Stimulated activated CD8-positive, alpha-beta memory T cell treated with anti-CD3 and anti-CD28 coated beads, Interleukin-4, amount 100 ng/mL, for 24 hours (primary cell): ENCODE data around the gene OIP5.
A peak's percentile ranks its signal among the peaks of the same experiment; 100 is the strongest.
"Not testable (repeated sequence)": the region's sequence is repeated elsewhere in the genome, so short reads cannot be mapped to it uniquely, and the experiment has no call there.

ENCODE experiments used
- DNase-seq: peaks from one replicate; pipeline ENCODE4 v3.0.0-alpha.2; 2020; ENCODE audit warnings: low read depth

Gene OIP5

GRCh38 chr15:41301587-41301986 lies 30.8 kb downstream of the OIP5 start:
- no peak for DNase-seq

GRCh38 chr15:41301139-41301538 lies 31.3 kb downstream of the OIP5 start:
- DNase-seq: not testable (repeated sequence)

GRCh38 chr15:41292521-41292920 lies 39.9 kb downstream of the OIP5 start:
- DNase-seq: no peak

- DNase-seq: no peak
These were observed 41.2 kb downstream of the OIP5 start for GRCh38 chr15:41291065-41291631.

- DNase-seq: no peak
These were observed 42.4 kb downstream of the OIP5 start for GRCh38 chr15:41289953-41290352.

DNA sequence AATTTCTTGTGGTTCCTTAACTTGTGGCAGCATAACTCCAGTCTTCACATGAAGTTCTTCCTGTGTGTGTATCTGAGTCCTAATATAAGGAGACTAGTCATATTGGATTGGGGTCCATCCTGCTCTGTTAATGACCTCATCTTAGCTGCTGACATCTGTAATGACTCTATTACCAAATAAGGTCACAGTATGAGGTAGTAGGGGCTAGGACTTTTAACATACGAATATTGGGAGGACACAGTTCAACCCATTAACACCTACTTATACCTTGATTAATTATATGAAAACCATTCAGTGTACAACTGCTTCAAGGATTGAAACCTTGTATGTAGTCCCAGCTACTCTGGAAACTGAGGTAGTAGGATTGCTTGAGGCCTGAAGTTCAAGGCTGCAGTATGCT lies 43.9 kb downstream of the OIP5 start:
- DNase-seq: no peak

GRCh38 chr15:41286665-41287333 lies 45.6 kb downstream of the OIP5 start:
- DNase-seq: no peak

DNA sequence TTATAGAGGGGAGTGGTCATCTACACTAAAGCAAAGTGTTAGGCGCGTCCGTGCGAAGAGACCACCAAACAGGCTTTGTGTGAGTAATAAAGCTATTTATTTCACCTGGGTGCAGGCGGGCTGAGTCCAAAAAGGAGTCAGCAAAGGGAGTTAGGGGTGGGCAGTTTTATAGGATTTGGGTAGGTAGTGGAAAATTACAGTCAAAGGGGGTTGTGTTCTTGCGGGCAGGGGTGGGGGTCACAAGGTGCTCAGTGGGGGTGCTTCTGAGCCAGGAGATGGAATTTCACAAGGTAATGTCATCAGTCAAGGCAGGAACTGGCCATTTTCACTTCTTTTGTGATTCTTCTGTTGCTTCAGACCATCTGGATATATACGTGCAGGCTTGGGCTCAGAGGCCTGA lies 47.1 kb downstream of the OIP5 start:
- no peak for DNase-seq

DNA sequence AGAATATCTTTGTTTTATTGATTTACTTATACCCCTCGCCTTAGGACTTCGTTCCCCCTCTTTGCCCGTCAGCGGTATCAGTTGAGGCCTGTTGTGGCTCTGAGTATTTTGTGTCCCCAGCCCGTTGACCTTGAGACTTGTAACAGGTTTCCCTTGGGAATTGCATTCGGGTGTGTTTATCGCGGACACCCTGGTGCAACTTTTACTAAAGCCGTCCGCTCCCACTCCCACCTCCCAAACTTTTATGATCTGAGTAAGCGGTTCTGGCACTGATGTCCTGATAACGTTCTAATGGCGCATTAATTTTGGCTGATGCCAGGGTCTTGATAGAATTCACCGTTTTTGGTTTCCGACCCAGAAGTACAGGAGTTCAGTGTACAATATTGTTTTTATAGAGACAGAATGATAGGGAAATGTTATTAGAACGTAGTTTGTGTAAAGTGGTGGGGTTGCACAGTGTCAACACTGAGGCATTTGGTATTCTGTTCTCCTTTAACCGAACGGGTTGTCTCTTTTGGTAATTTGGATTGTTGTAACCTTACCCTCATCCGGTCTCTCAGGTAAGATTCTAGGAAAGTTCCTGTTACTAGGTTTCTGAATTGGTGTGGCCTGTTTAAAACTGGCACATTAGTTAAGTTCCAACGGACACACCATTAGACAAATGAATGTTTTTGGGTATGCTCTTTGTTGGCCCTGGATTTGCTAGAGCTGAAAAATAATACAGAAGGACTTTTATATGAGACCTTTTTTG lies 47.8 kb downstream of the OIP5 start:
- no peak for DNase-seq

- peak; percentile 97 for DNase-seq
These were observed 48.6 kb downstream of the OIP5 start for GRCh38 chr15:41283653-41284426.

DNA sequence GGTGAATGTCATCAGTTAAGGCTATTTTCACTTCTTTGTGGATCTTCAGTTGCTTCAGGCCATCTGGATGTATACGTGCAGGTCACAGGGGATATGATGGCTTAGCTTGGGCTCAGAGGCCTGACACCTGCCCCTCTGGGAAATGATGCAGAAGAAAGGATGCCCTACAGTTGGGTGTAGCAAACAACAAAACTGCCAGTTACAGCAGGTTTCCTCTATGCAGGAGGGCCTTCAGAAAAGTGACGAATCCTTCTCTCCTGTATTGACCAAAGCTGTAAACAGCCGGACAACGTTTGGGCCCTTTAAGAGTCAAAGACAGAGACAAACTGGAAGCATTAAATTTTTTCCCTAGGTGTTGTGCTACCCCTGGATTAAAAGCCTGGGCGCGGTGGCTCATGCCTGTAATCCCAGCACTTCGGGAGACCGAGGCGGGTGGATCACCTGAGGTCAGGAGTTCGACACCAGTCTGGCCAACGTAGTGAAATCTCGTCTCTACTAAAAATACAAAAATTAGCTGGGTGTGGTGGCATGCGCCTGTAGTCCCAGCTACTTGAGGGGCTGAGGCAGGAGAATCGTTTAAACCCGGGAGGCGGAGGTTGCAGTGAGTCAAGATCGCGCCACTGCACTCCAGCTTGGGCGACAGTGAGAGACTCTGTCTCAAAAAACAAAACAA lies 49.3 kb downstream of the OIP5 start:
- DNase-seq: not testable (repeated sequence)

- not testable (repeated sequence) for DNase-seq
These were observed 50.0 kb downstream of the OIP5 start for GRCh38 chr15:41282436-41282835.

DNA sequence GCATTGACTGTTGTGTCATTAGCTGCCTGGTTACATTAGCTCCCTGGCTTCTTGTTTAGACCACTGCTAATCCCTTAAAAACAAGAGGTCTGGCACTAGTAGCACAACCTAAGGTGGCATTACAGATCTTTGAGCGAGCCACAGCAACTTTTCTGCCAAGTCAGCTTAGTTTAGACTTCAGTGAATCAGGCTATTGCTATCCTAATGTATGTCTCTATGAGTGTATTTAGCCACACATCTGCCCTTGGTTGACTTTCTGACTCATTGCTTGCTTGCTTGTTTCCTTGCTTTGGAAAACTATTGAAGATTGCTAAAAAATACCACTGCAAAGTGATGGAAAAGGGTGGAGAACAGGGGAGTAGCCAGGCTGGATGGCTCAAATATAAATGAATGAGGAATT lies 51.2 kb downstream of the OIP5 start:
- no peak for DNase-seq

DNA sequence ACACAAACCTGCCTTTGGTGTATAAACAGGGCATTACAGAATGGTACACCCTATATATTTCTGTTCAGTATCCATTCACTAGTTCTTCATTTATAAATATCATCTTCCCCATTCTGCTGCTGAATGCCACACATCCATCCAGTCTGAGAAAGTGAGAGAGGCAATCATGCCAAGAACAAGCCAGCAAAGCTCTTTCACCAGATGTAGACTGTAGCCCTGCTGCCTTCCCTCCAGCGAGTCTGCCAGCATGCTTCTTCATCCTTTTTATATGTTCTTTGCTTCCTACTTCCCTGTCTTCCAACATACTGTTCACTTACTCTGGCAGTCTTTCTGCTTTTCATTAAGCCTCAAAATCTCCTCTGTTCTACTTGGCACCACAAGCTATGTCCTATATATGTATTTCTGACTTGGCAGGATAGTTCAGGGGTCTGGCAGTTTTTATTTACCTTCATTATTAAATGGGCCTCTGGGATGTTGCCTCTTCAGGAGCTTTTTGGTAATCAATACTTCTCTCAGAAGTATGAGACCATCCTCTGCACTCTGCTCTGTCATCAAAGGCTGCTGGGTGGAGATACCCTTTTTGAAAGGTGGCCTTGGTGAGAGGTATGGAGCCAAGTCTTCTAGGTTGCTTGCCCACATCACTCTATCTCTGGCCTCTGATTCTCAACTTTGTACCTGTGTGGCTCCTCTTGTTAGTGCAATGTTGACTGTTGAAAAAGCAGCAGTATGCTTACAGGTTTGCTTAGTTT lies 52.7 kb downstream of the OIP5 start:
- DNase-seq: no peak

GRCh38 chr15:41278319-41278718 lies 54.1 kb downstream of the OIP5 start:
- DNase-seq: no peak

- DNase-seq: no peak
These were observed 55.6 kb downstream of the OIP5 start for GRCh38 chr15:41276831-41277230.

GRCh38 chr15:41269887-41270286 lies 62.5 kb downstream of the OIP5 start:
- no peak for DNase-seq

- no peak for DNase-seq
These were observed 68.5 kb downstream of the OIP5 start for GRCh38 chr15:41263891-41264351.

DNA sequence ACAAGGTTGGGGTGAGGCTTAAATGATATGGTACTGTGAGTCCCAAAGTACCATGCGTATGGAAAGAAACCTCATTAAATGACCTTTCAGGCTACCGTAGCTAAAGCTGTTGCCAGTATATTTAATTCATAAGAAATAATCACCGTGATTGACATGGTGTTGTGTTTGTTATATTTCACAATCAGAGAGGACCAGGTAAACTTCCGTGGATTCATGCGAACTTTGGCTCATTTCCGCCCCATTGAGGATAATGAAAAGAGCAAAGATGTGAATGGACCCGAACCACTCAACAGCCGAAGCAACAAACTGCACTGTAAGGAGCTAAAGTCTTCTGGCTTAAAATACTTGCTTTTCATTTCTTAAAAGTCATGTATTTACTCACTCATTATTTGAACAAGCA lies 69.8 kb downstream of the OIP5 start:
- DNase-seq: no peak

DNA sequence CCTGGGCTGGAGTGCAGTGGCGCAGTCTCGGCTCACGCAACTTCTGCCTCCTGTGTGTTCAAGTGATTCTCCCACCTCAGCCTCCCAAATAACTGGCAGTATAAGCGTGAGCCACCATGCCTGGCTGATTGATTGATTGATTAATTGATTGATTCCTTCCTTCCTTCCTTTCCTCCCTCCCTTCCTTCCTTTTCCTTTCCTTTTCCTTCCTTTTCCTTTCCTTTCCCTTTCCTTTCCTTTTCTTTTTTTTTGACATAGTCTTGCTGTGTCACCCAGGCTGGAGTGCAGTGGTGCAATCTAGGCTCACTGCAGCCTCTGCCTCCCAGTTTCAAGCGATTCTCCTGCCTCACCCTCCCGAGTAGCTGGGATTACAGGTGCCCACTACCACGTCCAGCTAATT lies 71.5 kb downstream of the OIP5 start:
- not testable (repeated sequence) for DNase-seq

DNA sequence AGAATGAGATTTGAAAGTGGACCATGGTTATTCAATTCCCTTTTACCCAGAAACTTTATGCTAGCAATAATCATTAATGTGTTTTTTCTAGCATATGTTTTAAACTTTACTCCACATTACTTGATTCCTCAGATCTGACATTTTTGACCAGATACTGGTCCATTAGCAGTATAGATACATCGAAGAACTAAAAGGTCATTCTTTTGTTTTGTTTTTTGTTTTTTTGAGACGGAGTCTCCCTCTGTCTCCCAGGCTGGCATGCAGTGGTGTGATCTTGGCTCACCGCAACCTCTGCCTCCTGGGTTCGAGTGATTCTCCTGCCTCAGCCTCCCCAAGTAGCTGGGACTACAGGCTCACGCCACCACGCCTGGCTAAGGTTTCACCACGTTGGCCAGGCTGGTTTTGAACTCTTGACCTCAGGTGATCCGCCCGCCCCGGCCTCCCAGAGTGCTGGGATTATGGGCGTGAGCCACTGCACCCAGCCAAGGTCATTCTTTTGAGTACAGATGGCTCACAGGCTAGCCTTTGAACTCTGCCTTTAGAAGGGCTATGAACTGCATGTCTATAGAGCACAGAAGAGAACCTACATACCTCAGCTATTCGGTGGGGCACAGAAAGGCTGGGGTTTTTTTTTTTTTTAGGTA lies 72.7 kb downstream of the OIP5 start:
- no peak for DNase-seq
